HG02763 (cell line): ENCODE results near the gene JAZF1.

Source experiments
- ATAC-seq: cut with Tn5 transposase; IDR thresholded peaks from one replicate; pipeline ENCODE4 v1.9.1; 2021; ENCODE audit warnings: mild to moderate bottlenecking, moderate library complexity; ENCODE audit not compliant: unreplicated experiment

JAZF1 gene

DNA sequence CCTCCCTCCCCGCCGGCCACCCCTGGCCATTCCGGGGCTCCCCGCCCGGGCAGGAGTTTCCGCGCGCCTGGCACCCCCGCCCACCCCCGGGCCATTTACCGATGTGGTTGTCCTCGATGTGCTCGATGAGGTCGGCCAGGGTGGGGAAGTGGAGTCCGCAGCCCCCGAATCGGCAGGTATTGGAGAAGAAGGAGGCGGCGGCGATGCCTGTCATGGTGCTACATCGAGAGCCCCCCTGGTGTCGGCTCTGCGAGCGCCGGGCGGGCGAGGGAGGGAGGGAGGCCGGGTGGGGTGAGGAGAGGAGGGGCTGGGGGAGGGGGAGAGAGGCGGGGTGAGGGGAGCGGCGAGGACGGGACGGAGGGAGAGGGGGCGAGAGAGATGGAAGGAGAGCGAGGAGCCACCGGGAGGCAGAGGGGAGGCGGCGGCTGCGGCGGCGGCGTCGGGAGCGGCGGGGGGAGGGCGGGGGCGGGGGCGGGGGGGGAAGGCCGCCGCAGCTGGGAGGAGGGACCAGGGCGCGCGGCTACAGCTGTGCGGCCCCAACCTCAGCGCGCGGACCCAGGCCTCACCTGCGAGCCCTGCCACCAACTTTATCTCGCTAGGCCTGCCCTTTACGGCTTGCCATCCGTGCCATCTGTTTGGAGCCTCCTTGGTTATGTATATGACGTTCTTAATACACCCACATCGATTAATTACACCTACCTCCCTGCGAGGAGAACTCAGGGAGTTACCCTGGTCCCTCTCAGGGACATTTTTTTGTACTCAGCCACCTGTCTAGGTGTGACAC, at the start of gene JAZF1:
Gene JAZF1, minus strand, starts transcription at position 432 of the 784 bp plus-strand sequence.
- ATAC-seq, result no peak

DNA sequence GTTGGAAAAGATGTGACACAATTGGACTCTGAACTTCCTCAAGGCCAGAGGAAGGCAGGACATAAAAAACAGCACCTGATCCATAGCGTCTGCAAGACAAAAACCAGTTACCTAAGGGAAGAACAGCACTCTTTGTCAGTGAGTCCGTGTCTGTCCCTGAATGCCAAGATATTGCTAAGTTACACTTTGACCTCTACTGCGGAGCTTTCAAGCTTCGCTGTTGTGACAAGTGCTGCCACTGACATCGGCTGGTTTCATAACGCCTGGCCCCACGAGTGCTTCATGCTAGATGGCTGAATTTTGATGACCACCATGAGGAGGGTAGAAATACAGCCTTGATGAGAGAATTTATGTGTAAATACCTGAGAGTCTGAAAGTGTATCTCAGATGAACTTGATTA, 49.7 kb upstream of the JAZF1 start:
- no peak for ATAC-seq

DNA sequence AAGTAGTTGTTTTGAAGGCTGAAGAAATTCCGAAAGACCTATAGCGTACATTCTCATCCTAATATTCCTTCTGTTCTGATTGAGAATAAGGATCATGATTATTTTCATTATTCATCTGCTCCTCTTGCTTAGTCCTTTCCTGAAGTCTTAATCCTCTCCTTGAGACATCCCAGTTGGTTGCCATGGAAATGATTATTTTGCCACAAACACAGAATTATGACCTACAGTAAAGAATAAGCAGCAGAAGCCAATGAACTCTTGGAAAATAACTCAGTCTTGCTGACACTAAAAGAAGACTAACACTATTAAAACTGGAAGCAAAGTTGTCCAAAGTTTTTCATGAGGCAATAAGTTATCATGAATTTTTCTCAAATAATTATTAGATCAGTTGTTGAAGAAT, 47.8 kb upstream of the JAZF1 start:
- ATAC-seq, result no peak

DNA sequence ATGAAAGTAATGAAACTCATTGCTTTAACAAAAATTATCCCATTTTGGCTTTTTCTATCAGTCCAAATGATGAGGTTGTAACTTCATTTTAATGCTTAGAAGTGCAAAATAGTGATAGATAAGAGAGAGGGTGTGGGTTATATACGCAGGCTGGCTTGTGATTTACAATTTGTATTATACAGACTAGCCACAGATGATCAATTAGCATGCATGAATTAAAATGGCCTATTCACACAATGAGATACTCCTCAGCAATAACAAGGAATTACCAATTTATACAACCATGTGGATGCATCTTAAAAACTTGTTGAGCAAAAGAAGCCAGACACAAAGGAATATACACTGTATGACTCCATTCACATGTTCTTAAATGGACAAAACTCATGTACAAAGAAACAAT, 45.4 kb upstream of the JAZF1 start:
- no peak for ATAC-seq

DNA sequence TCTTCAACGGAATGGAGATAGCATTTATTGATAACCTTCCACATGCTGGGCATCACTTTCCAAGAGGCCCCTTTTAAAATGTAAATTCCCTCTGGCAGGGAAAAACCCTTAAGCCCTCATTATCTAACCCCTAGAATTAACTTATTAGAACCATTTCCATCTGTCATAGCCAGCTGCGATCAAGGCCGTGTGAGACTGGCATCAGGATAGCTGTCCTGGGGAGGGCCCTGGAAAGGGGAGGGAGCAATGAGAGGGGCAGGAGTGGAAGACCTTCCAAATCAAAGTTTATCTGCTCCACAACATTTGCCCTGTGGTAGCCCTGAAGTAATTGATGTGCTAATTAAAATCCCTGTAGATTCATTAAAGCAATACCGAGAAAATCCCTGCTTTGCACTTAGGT, 45.0 kb upstream of the JAZF1 start:
- ATAC-seq, result no peak

DNA sequence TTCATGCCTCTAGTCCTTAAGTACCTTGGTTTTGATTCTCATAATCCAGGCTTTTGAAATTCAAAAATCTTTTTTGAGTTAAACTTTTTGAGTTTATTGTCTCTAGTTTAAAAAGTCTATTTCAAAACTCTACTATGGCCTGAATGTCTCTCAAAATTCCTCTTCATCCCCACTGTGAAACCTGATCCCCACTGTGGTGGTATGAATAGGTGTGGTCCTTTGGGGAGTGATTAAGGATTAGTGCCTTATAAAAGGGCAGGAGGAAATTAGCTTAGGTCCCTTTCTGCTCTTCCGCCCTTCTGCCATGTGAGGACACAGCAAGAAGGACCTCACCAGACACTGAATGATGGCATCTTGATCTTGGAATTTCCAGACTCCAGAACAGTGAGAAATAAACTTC, 44.1 kb upstream of the JAZF1 start:
- no peak for ATAC-seq

GRCh38 chr7:28224172-28224571, 43.6 kb upstream of the JAZF1 start:
- no peak for ATAC-seq

DNA sequence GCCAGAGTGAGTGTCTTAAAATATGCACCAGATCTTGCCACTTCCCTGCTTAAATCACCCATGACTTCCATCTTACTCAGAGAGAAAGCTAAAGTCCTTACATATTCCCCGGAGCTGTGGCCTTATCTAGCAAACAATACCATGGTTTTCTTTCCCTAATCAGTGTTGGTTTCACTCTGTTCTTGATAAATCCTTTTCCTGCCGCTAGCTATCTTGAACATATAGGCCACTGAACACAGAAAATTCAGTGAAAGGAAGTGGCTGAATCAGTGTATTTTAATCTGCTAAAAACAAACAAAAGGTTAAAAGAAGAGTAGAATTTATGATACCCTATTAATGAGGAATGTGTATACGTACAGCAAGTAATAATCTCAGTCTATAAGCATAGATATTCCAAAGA, 42.0 kb upstream of the JAZF1 start:
- no peak for ATAC-seq

- ATAC-seq, result no peak
Observed at GRCh38 chr7:28219793-28220192, 39.2 kb upstream of the JAZF1 start.

GRCh38 chr7:28217143-28217542, 36.5 kb upstream of the JAZF1 start:
- ATAC-seq, result no peak

- ATAC-seq, result no peak
Observed at GRCh38 chr7:28211006-28211405, 30.4 kb upstream of the JAZF1 start.

- ATAC-seq, result no peak
Observed at GRCh38 chr7:28208506-28208905, 27.9 kb upstream of the JAZF1 start.

GRCh38 chr7:28207486-28208158, 27.0 kb upstream of the JAZF1 start:
- ATAC-seq, result no peak

DNA sequence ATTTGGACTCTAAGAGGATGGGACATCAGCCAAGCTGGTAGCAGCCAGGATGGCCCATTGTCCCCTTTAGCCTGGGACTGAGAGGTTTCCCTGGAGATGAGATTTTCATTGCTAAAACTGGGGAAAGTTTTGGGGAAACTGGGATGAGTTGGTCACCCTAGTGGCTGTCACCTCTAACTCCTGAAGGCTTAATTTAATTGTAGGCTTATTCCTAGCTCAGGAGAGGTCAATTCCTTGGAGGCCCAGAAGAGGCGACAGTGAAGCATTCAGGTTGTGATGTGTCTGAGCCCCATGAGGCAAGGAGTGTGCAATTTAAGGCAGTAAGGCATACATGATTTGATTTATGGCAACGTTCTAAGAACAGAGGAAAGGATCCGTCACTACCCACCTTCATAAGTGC, 24.9 kb upstream of the JAZF1 start:
- no peak for ATAC-seq

GRCh38 chr7:28203508-28204240, 23.1 kb upstream of the JAZF1 start:
- ATAC-seq, result no peak

GRCh38 chr7:28202222-28202621, 21.6 kb upstream of the JAZF1 start:
- ATAC-seq, result no peak

DNA sequence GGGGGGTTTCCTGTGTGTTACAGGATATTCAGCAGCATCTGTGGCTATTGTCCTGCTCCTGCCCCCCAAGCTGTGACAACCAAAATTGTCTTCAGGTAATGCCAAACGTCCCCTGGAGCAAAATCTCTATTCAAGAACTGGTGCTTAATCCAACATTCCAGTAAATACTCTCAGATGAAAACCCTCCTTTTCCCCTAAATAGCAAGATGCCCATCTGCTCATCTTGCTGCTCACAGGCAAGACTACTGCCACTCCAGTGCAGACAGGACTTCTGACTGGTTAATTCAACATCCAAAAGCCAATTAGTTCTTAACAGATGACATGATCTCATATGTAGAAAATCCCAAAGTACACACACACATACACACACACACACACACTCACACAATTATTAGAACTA, 20.5 kb upstream of the JAZF1 start:
- no peak for ATAC-seq

- ATAC-seq, result no peak
Observed at GRCh38 chr7:28200598-28200997, 20.0 kb upstream of the JAZF1 start.

GRCh38 chr7:28199021-28199510, 18.5 kb upstream of the JAZF1 start:
- ATAC-seq, result no peak

GRCh38 chr7:28195910-28196620, 15.5 kb upstream of the JAZF1 start:
- ATAC-seq, result no peak
